Heart left ventricle (tissue), 13 donors: ENCODE measurements around the gene XRCC6.

Experiments
- POLR2A ChIP-seq, 2 donors: fragments of 450-650 bp; IDR thresholded peaks; one replicate each; pipeline ENCODE4 v1.6.1; 2017; ENCODE audit warnings: antibody characterized with exemption in 2 of 2, mild to moderate bottlenecking in 2 of 2, moderate library complexity in 2 of 2
- TF ChIP-seq, protein P1 (sequence below), 12 donors: fragments of 200-600 bp; sonication (generic) in 4 of 12; IDR thresholded peaks; one replicate each; pipeline versions ENCODE4 v1.5.0 to v1.8.0; 2018 to 2022; ENCODE audit warnings: antibody characterized with exemption in 12 of 12, mild to moderate bottlenecking in 5 of 12
- donor health status: ischemic (EF 13 %, LVEDD 7.1; RV severe dilation, severe dysfunction).
- donor health status: DM: no; HTN: yes; CAD: no.
- donor health status: DM: no; HTN: no; CAD: no.
- donor health status: ischemic (EF 25% LVEDD 6.9; RV normal size, moderate dysfunction).
- donor health status: ischemic (EF 25% LVEDD 5.7; RV mildly dilated, moderate dysfunction).
- donor health status: ischemic (EF 35%, LVEDD 5.7; RV mildly dilated, moderate dysfunction).
- donor health status: nonischemic (EF 11% LVEDD 7.7; RV severe dilation, severe dysfunction).
- donor health status: DM: yes; HTN: yes; CAD: no.
- donor health status: PGD.
- donor health status: ischemic (EF 29% LVEDD 5.4; RV normal size, mild dysfunction).
- donor health status: nonischemic (EF 23%, LVEDD 6.1; RV moderate dilation, normal function).

DNA sequence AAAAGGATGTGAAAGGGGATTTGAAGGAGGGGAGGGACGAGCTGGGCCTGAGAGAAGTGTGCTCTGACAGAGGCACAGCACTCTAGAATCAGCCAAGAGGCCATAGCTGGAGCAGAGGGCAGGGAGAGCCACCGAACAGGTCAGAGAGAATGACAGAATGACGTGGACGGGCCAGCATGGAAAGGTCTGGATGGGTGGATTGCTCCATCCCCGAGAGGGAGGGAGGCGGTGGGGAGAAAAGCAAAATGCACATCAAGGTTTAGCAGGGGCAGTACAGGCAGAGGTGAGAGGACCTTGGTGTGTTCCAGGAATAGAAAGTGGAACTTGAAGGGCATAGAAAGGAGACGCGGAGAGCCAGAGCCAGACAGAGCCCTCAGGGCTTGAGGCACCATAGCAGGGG is 38.4 kb upstream of the XRCC6 start:
- TF ChIP-seq, protein P1, sequence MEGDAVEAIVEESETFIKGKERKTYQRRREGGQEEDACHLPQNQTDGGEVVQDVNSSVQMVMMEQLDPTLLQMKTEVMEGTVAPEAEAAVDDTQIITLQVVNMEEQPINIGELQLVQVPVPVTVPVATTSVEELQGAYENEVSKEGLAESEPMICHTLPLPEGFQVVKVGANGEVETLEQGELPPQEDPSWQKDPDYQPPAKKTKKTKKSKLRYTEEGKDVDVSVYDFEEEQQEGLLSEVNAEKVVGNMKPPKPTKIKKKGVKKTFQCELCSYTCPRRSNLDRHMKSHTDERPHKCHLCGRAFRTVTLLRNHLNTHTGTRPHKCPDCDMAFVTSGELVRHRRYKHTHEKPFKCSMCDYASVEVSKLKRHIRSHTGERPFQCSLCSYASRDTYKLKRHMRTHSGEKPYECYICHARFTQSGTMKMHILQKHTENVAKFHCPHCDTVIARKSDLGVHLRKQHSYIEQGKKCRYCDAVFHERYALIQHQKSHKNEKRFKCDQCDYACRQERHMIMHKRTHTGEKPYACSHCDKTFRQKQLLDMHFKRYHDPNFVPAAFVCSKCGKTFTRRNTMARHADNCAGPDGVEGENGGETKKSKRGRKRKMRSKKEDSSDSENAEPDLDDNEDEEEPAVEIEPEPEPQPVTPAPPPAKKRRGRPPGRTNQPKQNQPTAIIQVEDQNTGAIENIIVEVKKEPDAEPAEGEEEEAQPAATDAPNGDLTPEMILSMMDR (IDR thresholded peaks at IDR 0.05), result no peak
- no peak for TF ChIP-seq POLR2A (IDR thresholded peaks at IDR 0.05)
